Ascending aorta (tissue), 2 donors: Measurements from ENCODE around the gene MBD3L2. TPM values are rescaled to one million over a fixed set of nuclear protein-coding genes. Genes with fewer than 3 reads are reported as not detected.
"Not testable (repeated sequence)": the region's sequence is repeated elsewhere in the genome, so short reads cannot be mapped to it uniquely, and the experiment has no call there.

ENCODE experiments used
- DNase-seq, 2 donors: peaks; one replicate each; pipeline ENCODE4 v3.0.0-alpha.2; 2019; ENCODE audit warnings: low spot score in 2 of 2
- H3K27ac ChIP-seq, 2 donors: fragments of 200-600 bp; sonication (generic); one replicate each; pipeline ENCODE4 v1.5.1; 2016 to 2017; ENCODE audit warnings: mild to moderate bottlenecking in 1 of 2
- H3K27me3 ChIP-seq: fragments of 200-600 bp; sonication (generic); one replicate; pipeline ENCODE4 v1.5.1; 2017
- H3K36me3 ChIP-seq, 2 donors: fragments of 200-600 bp; sonication (generic); one replicate each; pipeline ENCODE4 v1.5.1; 2016
- H3K4me1 ChIP-seq, 2 donors: fragments of 200-600 bp; sonication (generic); one replicate each; pipeline ENCODE4 v1.5.1; 2016 to 2017; ENCODE audit warnings: mild to moderate bottlenecking in 1 of 2
- H3K4me3 ChIP-seq, 2 donors: fragments of 200-600 bp; sonication (generic); one replicate each; pipeline ENCODE4 v1.5.1; 2016 to 2017; ENCODE audit warnings: mild to moderate bottlenecking in 1 of 2
- H3K9me3 ChIP-seq, 2 donors: fragments of 200-600 bp; sonication (generic); one replicate each; pipeline ENCODE4 v1.5.1; 2016
- CTCF ChIP-seq, 3 experiments: fragments of 200-600 bp in 2 of 3; fragments of 450-650 bp in 1 of 3; sonication (generic) in 2 of 3; IDR thresholded peaks; one replicate each; pipeline ENCODE4 v1.5.1; 2016 to 2019; ENCODE audit warnings: antibody characterized with exemption in 3 of 3, mild to moderate bottlenecking in 1 of 3, moderate library complexity in 1 of 3
- intact Hi-C: fragments of 100-400 bp; cut with DNase I; formaldehyde crosslinking; loops from one replicate; pipeline ENCODE4 v1.15.1; 2023
- total RNA-seq: library from RNA; depleted of rRNA; stranded (reverse); fragments of >200 nt; gene quantifications from one replicate; pipeline ENCODE4 v1.1.0, GENCODE V29; 2016

Gene MBD3L2
- not detected for total RNA-seq

- H3K27ac ChIP-seq, H3K27me3 ChIP-seq, H3K4me1 ChIP-seq, H3K4me3 ChIP-seq, intact Hi-C loops, H3K9me3 ChIP-seq, DNase-seq, H3K36me3 ChIP-seq: not testable (repeated sequence)
These were observed at the start of gene MBD3L2 for GRCh38 chr19:7049021-7049420. Gene MBD3L2 (plus strand): TSS chr19:7049321. CDS start chr19:7049374, 53 bp downstream.

GRCh38 chr19:6999933-7000332 lies 49.2 kb upstream of the MBD3L2 start:
- H3K4me3 ChIP-seq: no peak overlapping the region
- no peaks in the 10 kb centered on the region for H3K4me1 ChIP-seq
- H3K9me3 ChIP-seq: no peaks in the 10 kb centered on the region
- no peaks in the 10 kb centered on the region for H3K36me3 ChIP-seq
- intact Hi-C loops: no loop called here
- H3K27me3 ChIP-seq: no peaks in the 10 kb centered on the region
- DNase-seq: no peak
- TF ChIP-seq CTCF (IDR thresholded peaks at IDR 0.05): no peak
- H3K27ac ChIP-seq: no peak overlapping the region

- no peak for TF ChIP-seq CTCF (IDR thresholded peaks at IDR 0.05)
- intact Hi-C loops: no loop called here
- no peaks in the 10 kb centered on the region for H3K9me3 ChIP-seq
- no peak for DNase-seq
- no peak overlapping the region for H3K27ac ChIP-seq
- no peaks in the 10 kb centered on the region for H3K4me1 ChIP-seq
- H3K27me3 ChIP-seq: no peaks in the 10 kb centered on the region
- H3K4me3 ChIP-seq: no peak overlapping the region
- no peaks in the 10 kb centered on the region for H3K36me3 ChIP-seq
These were observed 48.8 kb upstream of the MBD3L2 start for GRCh38 chr19:7000333-7000732.

GRCh38 chr19:7000816-7001215 lies 48.3 kb upstream of the MBD3L2 start:
- intact Hi-C loops: no loop called here
- Histone ChIP-seq H3K36me3 (no peaks in the 10 kb centered on the region), H3K4me3 (no peak overlapping the region), H3K9me3 (no peaks in the 10 kb centered on the region), H3K27ac (no peak overlapping the region), H3K4me1 (no peaks in the 10 kb centered on the region), H3K27me3 (no peaks in the 10 kb centered on the region)
- TF ChIP-seq CTCF (IDR thresholded peaks at IDR 0.05): no peak
- DNase-seq: no peak

GRCh38 chr19:7004313-7004931 lies 44.7 kb upstream of the MBD3L2 start:
- intact Hi-C loops: no loop called here
- TF ChIP-seq CTCF (IDR thresholded peaks at IDR 0.05): no peak
- no peak overlapping the region for H3K4me3 ChIP-seq

GRCh38 chr19:7006135-7006704 lies 42.9 kb upstream of the MBD3L2 start:
- Histone ChIP-seq H3K36me3 (no peaks in the 10 kb centered on the region), H3K4me1 (no peaks in the 10 kb centered on the region), H3K27me3 (no peaks in the 10 kb centered on the region), H3K9me3 (no peaks in the 10 kb centered on the region), H3K27ac (no peak overlapping the region), H3K4me3 (no peak overlapping the region)
- DNase-seq: no peak
- intact Hi-C loops: no loop called here
- TF ChIP-seq CTCF (IDR thresholded peaks at IDR 0.05): no peak

More at GRCh38 chr19:7004313-7004931, 44.7 kb upstream of the MBD3L2 start:
- Histone ChIP-seq H3K9me3 (no peaks in the 10 kb centered on the region), H3K27ac (no peak overlapping the region), H3K27me3 (no peaks in the 10 kb centered on the region), H3K4me1 (no peaks in the 10 kb centered on the region), H3K36me3 (no peaks in the 10 kb centered on the region)
- no peak for DNase-seq
